Colonic mucosa (tissue), 4 donors: Measurements from ENCODE around the gene ESAM. TPM values are rescaled to one million over a fixed set of nuclear protein-coding genes. Genes with fewer than 3 reads are reported as not detected.

Experiments used
- DNase-seq: peaks from one replicate; pipeline ENCODE4 v3.0.0-alpha.2; 2020
- H3K27ac ChIP-seq: fragments of 200-600 bp; one replicate; pipeline ENCODE4 v1.8.0; 2021
- H3K27me3 ChIP-seq: fragments of 200-600 bp; one replicate; pipeline ENCODE4 v1.8.0; 2021
- H3K36me3 ChIP-seq: fragments of 200-600 bp; one replicate; pipeline ENCODE4 v1.8.0; 2021
- H3K4me1 ChIP-seq: fragments of 200-600 bp; one replicate; pipeline ENCODE4 v1.8.0; 2021; ENCODE audit warnings: mild to moderate bottlenecking
- H3K4me3 ChIP-seq: fragments of 200-600 bp; one replicate; pipeline ENCODE4 v1.8.0; 2021
- H3K9ac ChIP-seq, 2 donors: one replicate each; pipeline ENCODE4 v1.7.0; 2013; ENCODE audit warnings: control low read depth in 2 of 2, low read depth in 2 of 2, low read length in 2 of 2
- H3K9me3 ChIP-seq: fragments of 200-600 bp; one replicate; pipeline ENCODE4 v1.8.0; 2021
- intact Hi-C: fragments of 100-400 bp; cut with DNase I; formaldehyde crosslinking; loops from one replicate; pipeline ENCODE4 v1.14.1; 2022
- total RNA-seq, 2 donors: library from RNA; stranded (reverse); fragmentation: NEBNext Ultra II Directional in 1 of 2; extraction: Animal tissue kit (Norgen Biotek cat#: 25700) in 1 of 2; gene quantifications; one replicate each; pipeline ENCODE4 v1.2.1, GENCODE V29; 2021
- TF ChIP-seq, protein P1 (sequence below): fragments of 200-600 bp; IDR thresholded peaks from one replicate; pipeline ENCODE4 v1.8.0; 2022; ENCODE audit warnings: antibody characterized with exemption, mild to moderate bottlenecking
- donor health status: healthy.
- donor health status: DM: no; HTN: no; CAD: no.
- donor health status: DM: no; HTN: no; CAD: no.

The ESAM gene
- total RNA-seq, 2 donors from 2014 or later: 10.4 to 15.7 TPM

GRCh38 chr11:124747406-124748099 lies 14.5 kb downstream of the ESAM start:
- Histone ChIP-seq H3K36me3 (no peaks in the 10 kb centered on the region), H3K27me3 (peaks cover 4% of the 10 kb centered on the region), H3K4me3 (no peak overlapping the region), H3K27ac (peak overlapping the region; percentile 67), H3K4me1 (peaks cover 4% of the 10 kb centered on the region), H3K9me3 (no peaks in the 10 kb centered on the region), H3K9ac (peak overlapping the region in 1 of 2 donors; percentile 46)
- intact Hi-C loops: loop anchor here (5.0 kb wide), 1 partner anchor 75 kb away; the partner anchor contains the start of genes SIAE and SPA17
- DNase-seq: no peak
- TF ChIP-seq, protein P1, sequence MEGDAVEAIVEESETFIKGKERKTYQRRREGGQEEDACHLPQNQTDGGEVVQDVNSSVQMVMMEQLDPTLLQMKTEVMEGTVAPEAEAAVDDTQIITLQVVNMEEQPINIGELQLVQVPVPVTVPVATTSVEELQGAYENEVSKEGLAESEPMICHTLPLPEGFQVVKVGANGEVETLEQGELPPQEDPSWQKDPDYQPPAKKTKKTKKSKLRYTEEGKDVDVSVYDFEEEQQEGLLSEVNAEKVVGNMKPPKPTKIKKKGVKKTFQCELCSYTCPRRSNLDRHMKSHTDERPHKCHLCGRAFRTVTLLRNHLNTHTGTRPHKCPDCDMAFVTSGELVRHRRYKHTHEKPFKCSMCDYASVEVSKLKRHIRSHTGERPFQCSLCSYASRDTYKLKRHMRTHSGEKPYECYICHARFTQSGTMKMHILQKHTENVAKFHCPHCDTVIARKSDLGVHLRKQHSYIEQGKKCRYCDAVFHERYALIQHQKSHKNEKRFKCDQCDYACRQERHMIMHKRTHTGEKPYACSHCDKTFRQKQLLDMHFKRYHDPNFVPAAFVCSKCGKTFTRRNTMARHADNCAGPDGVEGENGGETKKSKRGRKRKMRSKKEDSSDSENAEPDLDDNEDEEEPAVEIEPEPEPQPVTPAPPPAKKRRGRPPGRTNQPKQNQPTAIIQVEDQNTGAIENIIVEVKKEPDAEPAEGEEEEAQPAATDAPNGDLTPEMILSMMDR: no peak

GRCh38 chr11:124746621-124747243 lies 15.4 kb downstream of the ESAM start:
- DNase-seq: peak; percentile 95
- peak overlapping the region; percentile 59 to 87 for H3K9ac ChIP-seq
- H3K4me3 ChIP-seq: peak overlapping the region; percentile 34
- no peaks in the 10 kb centered on the region for H3K9me3 ChIP-seq
- intact Hi-C loops: loop anchor here (5.0 kb wide), 1 partner anchor 74 kb away; the partner anchor contains the start of genes SIAE and SPA17
- H3K27ac ChIP-seq: peak overlapping the region; percentile 67
- H3K27me3 ChIP-seq: peaks cover 4% of the 10 kb centered on the region
- peaks cover 4% of the 10 kb centered on the region for H3K4me1 ChIP-seq
- TF ChIP-seq, protein P1: peak; percentile 32
- H3K36me3 ChIP-seq: no peaks in the 10 kb centered on the region

DNA sequence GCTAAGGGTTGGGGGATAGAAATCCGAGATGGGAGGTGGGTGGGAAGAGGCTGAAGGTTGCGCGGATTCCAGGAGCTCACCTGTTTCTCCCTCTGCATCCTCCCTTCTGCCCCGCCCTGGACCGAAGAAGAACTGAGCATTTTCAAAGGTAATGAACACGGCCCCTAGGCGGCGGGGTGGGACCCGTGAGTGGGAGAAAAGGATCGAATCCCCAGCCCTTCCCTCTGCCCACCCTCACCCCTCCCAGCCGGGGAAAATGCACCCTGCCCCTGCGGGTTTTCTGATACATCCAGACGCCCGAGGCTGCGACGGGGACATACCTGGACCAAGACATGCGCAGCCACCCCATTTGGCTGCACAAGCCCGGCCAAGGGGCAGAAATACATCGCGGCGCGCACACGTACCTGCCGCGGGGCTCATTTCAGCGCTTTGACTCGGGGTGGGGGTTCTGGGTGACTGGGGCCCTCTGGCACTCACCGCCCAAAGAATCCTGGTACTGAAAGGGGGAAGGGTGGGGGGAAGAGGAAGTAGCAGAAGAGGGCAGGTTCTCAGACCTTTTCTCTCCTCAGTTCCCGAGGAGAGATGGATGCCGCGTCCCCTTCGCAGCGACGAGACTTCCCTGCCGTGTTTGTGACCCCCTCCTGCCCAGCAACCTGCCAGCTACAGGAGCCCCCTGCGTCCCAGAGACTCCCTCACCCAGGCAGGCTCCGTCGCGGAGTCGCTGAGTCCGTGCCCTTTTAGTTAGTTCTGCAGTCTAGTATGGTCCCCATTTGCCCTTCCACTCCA lies 16.1 kb downstream of the ESAM start:
- Histone ChIP-seq H3K4me1 (peaks cover 4% of the 10 kb centered on the region), H3K27ac (peak overlapping the region; percentile 67), H3K4me3 (peak overlapping the region; percentile 34), H3K9ac (peak overlapping the region; percentile 59 to 87), H3K27me3 (peaks cover 4% of the 10 kb centered on the region), H3K36me3 (no peaks in the 10 kb centered on the region), H3K9me3 (no peaks in the 10 kb centered on the region)
- DNase-seq: peak; percentile 87
- intact Hi-C loops: loop anchor here (5.0 kb wide), 1 partner anchor 74 kb away; the partner anchor contains the start of genes SIAE and SPA17
- TF ChIP-seq, protein P1: peak; percentile 36

GRCh38 chr11:124745270-124745834 lies 16.7 kb downstream of the ESAM start:
- TF ChIP-seq, protein P1: no peak
- Histone ChIP-seq H3K36me3 (no peaks in the 10 kb centered on the region), H3K4me1 (peaks cover 7% of the 10 kb centered on the region), H3K27me3 (peaks cover 4% of the 10 kb centered on the region), H3K27ac (no peak overlapping the region), H3K9me3 (no peaks in the 10 kb centered on the region), H3K4me3 (no peak overlapping the region), H3K9ac (no peak overlapping the region)
- intact Hi-C loops: loop anchor here (5.0 kb wide), 1 partner anchor 73 kb away; the partner anchor contains the start of genes SIAE and SPA17
- DNase-seq: no peak

DNA sequence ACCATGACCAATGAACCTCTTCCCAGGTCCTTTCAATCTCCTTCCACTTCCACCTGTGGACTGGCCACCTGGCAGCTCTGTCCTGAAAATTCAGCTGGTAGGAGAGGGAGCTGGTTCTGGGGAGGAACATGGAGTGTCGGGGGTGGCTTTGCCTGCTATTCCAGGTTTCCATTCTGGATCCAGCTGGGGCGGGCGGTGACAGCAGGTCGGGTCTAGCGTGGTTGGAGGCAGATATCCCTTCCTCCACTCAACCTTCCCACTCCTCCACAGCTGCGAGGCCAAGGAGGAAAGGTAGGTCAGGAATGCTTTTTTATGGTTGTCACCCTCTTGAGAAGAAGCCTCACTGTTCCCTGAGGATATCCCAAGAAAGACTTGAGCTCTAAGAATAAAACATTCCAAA lies 19.0 kb downstream of the ESAM start:
- DNase-seq: no peak
- H3K36me3 ChIP-seq: no peaks in the 10 kb centered on the region
- no peaks in the 10 kb centered on the region for H3K9me3 ChIP-seq
- TF ChIP-seq, protein P1: no peak
- no peak overlapping the region for H3K4me3 ChIP-seq
- H3K9ac ChIP-seq: no peak overlapping the region
- H3K27me3 ChIP-seq: peaks cover 4% of the 10 kb centered on the region
- H3K27ac ChIP-seq: no peak overlapping the region
- H3K4me1 ChIP-seq: peaks cover 12% of the 10 kb centered on the region
- intact Hi-C loops: no loop called here
